ENCODE data around the gene ARID3B. TPM values are rescaled to one million over a fixed set of nuclear protein-coding genes. Genes with fewer than 3 reads are reported as not detected.

ARID3B gene
- total RNA-seq, 1 donor from 2014 or later, result 15.2 TPM

DNA sequence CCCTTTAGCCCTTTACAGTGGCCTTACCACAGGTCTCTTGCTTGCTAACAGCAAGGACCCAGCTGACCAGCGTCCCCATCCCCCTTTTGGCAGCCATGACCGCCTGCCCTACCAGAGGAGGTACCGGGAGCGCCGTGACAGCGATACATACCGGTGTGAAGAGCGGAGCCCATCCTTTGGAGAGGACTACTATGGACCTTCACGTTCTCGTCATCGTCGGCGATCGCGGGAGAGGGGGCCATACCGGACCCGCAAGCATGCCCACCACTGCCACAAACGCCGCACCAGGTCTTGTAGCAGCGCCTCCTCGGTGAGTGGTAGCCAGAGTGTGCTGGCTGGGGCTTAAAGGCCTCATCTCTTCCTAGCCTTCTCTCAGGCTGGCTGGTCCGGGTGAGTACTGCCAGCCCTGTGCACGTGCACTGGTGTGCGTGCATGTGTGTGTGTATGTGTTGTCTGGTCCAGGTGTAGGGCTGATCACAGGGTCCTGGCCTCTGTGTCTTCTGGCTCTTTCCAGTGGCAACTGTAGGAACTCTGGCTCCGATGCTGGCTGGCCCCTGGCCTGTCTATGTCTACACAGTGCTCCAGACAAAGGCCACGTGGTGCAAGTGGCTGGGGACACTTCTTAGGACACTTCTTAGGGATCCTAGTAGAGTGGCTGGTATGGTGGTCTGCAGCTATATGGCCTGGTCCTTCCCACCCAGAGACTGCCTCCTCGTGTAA lies 79.1 kb downstream of the ARID3B start:
- intact Hi-C loops (cut with DNase I), result no loop called here
- Histone ChIP-seq H3K27me3 (no peaks in the 10 kb centered on the region), H3K27ac (no peak overlapping the region), H3K36me3 (peaks cover 0 to 58% of the 10 kb centered on the region in 2 donors), H3K9me3 (no peaks in the 10 kb centered on the region), H3K4me3 (no peak overlapping the region), H3K4me1 (peaks cover 51% of the 10 kb centered on the region)
- TF ChIP-seq POLR2A (IDR thresholded peaks at IDR 0.05), result no peak
- no peak for TF ChIP-seq POLR2AphosphoS5 (IDR thresholded peaks at IDR 0.05; ENCODE audit: insufficient read depth in 1 of 2, low read depth in 1 of 2)
- no peak for TF ChIP-seq CTCF (IDR thresholded peaks at IDR 0.05)
- DNase-seq (ENCODE audit: extremely low spot score in 2 of 2), result no peak

- intact Hi-C loops (cut with DNase I), result no loop called here
Observed at GRCh38 chr15:74620636-74621545, 79.9 kb downstream of the ARID3B start.

GRCh38 chr15:74621546-74621920 lies 80.5 kb downstream of the ARID3B start:
- Histone ChIP-seq H3K9me3 (no peaks in the 10 kb centered on the region), H3K27me3 (no peaks in the 10 kb centered on the region), H3K27ac (no peak overlapping the region), H3K4me1 (peaks cover 47% of the 10 kb centered on the region), H3K36me3 (peaks cover 0 to 72% of the 10 kb centered on the region in 2 donors), H3K4me3 (no peak overlapping the region)
- TF ChIP-seq CTCF (IDR thresholded peaks at IDR 0.05) (no peak), POLR2A (IDR thresholded peaks at IDR 0.05) (no peak), POLR2AphosphoS5 (IDR thresholded peaks at IDR 0.05; ENCODE audit: insufficient read depth in 1 of 2, low read depth in 1 of 2) (no peak)
- no peak for DNase-seq (ENCODE audit: extremely low spot score in 2 of 2)
- intact Hi-C loops (cut with DNase I), result no loop called here

More at GRCh38 chr15:74620636-74621545, 79.9 kb downstream of the ARID3B start:
- Histone ChIP-seq H3K27me3 (no peaks in the 10 kb centered on the region), H3K36me3 (peaks cover 0 to 66% of the 10 kb centered on the region in 2 donors), H3K9me3 (no peaks in the 10 kb centered on the region), H3K4me1 (peaks cover 51% of the 10 kb centered on the region), H3K4me3 (no peak overlapping the region), H3K27ac (no peak overlapping the region)
- no peak for TF ChIP-seq POLR2A (IDR thresholded peaks at IDR 0.05)
- TF ChIP-seq CTCF (IDR thresholded peaks at IDR 0.05), result peak in 2 of 3 experiments; percentile 38 to 43
- DNase-seq (ENCODE audit: extremely low spot score in 2 of 2), result no peak

GRCh38 chr15:74621936-74622335 lies 80.9 kb downstream of the ARID3B start:
- no peaks in the 10 kb centered on the region for H3K9me3 ChIP-seq
- H3K4me3 ChIP-seq, result no peak overlapping the region
- peaks cover 42% of the 10 kb centered on the region for H3K4me1 ChIP-seq
- intact Hi-C loops (cut with DNase I), result no loop called here
- no peak overlapping the region for H3K27ac ChIP-seq
- no peak for TF ChIP-seq POLR2AphosphoS5 (IDR thresholded peaks at IDR 0.05; ENCODE audit: insufficient read depth in 1 of 2, low read depth in 1 of 2)
- no peak for TF ChIP-seq CTCF (IDR thresholded peaks at IDR 0.05)
- no peak for TF ChIP-seq POLR2A (IDR thresholded peaks at IDR 0.05)
- H3K36me3 ChIP-seq, result peaks cover 0 to 76% of the 10 kb centered on the region in 2 donors
- DNase-seq (ENCODE audit: extremely low spot score in 2 of 2), result no peak
- no peaks in the 10 kb centered on the region for H3K27me3 ChIP-seq

All from vagina (tissue), 2 donors.